DOHH2 (cell line): Measurements from ENCODE around the gene KLLN.

ENCODE experiments used
- EZH2phosphoT487 ChIP-seq: fragments of 200-600 bp; sonication (generic); IDR thresholded peaks from 2 replicates; pipeline ENCODE4 v1.6.1; 2017; ENCODE audit warnings: borderline replicate concordance, mild to moderate bottlenecking, antibody characterized with exemption, low read length, moderate library complexity, mixed read lengths
- TF ChIP-seq, protein P1 (sequence below): fragments of 200-600 bp; sonication (generic); IDR thresholded peaks from one replicate; pipeline ENCODE4 v1.5.1; 2014; ENCODE audit warnings: antibody characterized with exemption, mild to moderate bottlenecking, low read depth, low read length; ENCODE audit not compliant: poor library complexity, severe bottlenecking

DNA sequence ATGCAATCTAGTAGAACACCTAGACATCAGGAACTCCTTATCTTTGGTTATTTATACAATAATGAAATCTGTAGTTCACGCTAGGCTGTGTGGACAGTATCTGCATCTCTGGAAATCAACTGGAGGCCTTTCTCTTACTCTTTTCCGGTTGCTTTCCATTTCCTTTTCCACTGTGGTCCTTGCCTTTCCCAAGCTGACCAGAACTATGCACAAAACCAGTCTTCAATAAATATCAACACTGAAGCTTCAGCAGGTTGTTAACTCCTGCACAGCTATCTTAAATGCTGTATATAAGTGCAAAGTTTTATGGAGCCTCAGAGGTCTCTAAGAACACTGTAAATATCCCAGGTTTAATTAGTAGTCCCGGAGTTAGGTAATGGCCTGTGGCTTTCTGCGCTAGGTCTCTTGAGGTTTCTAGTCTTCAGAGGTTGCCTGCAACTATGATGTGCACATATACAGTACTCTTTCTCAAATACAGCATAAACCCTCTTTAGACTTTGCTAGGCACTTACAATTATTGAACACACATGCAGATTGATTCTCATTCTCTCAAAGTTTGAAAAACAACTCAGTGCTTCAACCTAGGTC is 2.4 kb downstream of the KLLN start:
- TF ChIP-seq, protein P1, sequence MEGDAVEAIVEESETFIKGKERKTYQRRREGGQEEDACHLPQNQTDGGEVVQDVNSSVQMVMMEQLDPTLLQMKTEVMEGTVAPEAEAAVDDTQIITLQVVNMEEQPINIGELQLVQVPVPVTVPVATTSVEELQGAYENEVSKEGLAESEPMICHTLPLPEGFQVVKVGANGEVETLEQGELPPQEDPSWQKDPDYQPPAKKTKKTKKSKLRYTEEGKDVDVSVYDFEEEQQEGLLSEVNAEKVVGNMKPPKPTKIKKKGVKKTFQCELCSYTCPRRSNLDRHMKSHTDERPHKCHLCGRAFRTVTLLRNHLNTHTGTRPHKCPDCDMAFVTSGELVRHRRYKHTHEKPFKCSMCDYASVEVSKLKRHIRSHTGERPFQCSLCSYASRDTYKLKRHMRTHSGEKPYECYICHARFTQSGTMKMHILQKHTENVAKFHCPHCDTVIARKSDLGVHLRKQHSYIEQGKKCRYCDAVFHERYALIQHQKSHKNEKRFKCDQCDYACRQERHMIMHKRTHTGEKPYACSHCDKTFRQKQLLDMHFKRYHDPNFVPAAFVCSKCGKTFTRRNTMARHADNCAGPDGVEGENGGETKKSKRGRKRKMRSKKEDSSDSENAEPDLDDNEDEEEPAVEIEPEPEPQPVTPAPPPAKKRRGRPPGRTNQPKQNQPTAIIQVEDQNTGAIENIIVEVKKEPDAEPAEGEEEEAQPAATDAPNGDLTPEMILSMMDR, result no peak
- TF ChIP-seq EZH2phosphoT487, result no peak
